ENCODE results near the gene HOXD3.
A peak's percentile ranks its signal among the peaks of the same experiment; 100 is the strongest.

Gene HOXD3

DNA sequence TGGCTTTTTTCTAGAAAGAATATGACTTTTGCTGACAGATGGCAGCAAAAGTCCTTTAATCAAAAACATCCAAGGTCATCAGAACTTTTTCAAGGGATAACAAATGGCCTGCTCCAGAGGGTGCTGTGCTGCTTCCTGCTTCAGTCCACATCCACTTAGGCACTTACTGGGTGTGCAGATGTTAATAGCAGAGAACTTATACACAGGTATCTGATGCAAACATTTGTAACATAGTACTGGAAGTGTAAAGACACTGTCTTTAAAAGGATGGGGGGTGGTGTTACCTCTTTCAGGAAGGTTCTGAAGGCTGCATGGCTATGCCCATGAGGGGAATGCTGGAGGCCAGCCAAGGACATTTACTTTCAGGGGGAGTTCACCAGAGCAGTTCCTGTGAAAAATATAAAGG, 22.1 kb upstream of the HOXD3 start:
- Histone ChIP-seq H3K27me3 (ENCODE audit: insufficient read depth, low read length, poor library complexity, severe bottlenecking) (no peaks in the 10 kb centered on the region), H3K9me3 (ENCODE audit: insufficient read depth, low read depth, low read length) (no peaks in the 10 kb centered on the region), H3K9ac (ENCODE audit: low read depth, low read length, poor library complexity, severe bottlenecking) (no peak overlapping the region), H3F3A (ENCODE audit: low read depth) (no peaks in the 10 kb centered on the region), H4K20me1 (ENCODE audit: insufficient read depth, low read length, poor library complexity, severe bottlenecking) (no peaks in the 10 kb centered on the region), H3K4me2 (ENCODE audit: low read depth, low read length, poor library complexity, severe bottlenecking) (no peak overlapping the region), H3K4me1 (ENCODE audit: insufficient read depth, low read length, poor library complexity, severe bottlenecking) (peaks cover 5% of the 10 kb centered on the region), H3K9me2 (replicated peaks; ENCODE audit: low read depth, low read length) (no peaks in the 10 kb centered on the region), H2AFZ (ENCODE audit: low read length) (no peak overlapping the region), H3K79me2 (ENCODE audit: insufficient read depth, low read length) (no peaks in the 10 kb centered on the region), H3K4me3 (ENCODE audit: low read length, poor library complexity, severe bottlenecking) (no peak overlapping the region), H3K36me3 (ENCODE audit: insufficient read depth, low read length) (no peaks in the 10 kb centered on the region)
- TF ChIP-seq EZH2phosphoT487 (IDR thresholded peaks at IDR 0.05; ENCODE audit: borderline replicate concordance) (no peak), CTCF (conservative IDR thresholded peaks at IDR 0.05; ENCODE audit: low read length) (peak; percentile 25; the same call in 1 of the 2 replicates)

- H3F3A ChIP-seq (ENCODE audit: low read depth), result no peaks in the 10 kb centered on the region
These were observed 20.5 kb upstream of the HOXD3 start for GRCh38 chr2:176136374-176137251.

DNA sequence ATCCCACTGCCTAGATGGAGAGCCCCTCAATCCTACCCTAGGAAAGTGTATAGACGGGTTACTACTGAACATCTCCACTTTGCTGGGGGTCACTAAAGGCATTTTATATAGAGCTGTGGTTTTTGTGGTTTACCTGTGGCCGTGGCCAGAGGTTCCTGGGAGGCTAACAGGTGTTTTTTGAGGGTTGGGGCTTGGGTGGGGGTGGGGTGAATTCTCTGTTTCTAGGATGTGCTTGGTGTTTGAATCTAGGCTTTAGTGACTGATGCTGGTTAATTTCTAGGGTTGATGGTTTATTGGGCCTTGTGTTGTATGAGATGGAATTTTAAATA, 19.9 kb upstream of the HOXD3 start:
- Histone ChIP-seq H3K36me3 (ENCODE audit: insufficient read depth, low read length) (no peaks in the 10 kb centered on the region), H3K4me1 (ENCODE audit: insufficient read depth, low read length, poor library complexity, severe bottlenecking) (peaks cover 12% of the 10 kb centered on the region), H3K4me2 (ENCODE audit: low read depth, low read length, poor library complexity, severe bottlenecking) (no peak overlapping the region), H2AFZ (ENCODE audit: low read length) (no peak overlapping the region), H3K4me3 (ENCODE audit: low read length, poor library complexity, severe bottlenecking) (no peak overlapping the region), H3K9me3 (ENCODE audit: insufficient read depth, low read depth, low read length) (no peaks in the 10 kb centered on the region), H3K79me2 (ENCODE audit: insufficient read depth, low read length) (no peaks in the 10 kb centered on the region), H3F3A (ENCODE audit: low read depth) (no peaks in the 10 kb centered on the region), H3K9ac (ENCODE audit: low read depth, low read length, poor library complexity, severe bottlenecking) (no peak overlapping the region), H3K9me2 (replicated peaks; ENCODE audit: low read depth, low read length) (no peaks in the 10 kb centered on the region), H4K20me1 (ENCODE audit: insufficient read depth, low read length, poor library complexity, severe bottlenecking) (no peaks in the 10 kb centered on the region), H3K27me3 (ENCODE audit: insufficient read depth, low read length, poor library complexity, severe bottlenecking) (no peaks in the 10 kb centered on the region)
- no peak for TF ChIP-seq EZH2phosphoT487 (IDR thresholded peaks at IDR 0.05; ENCODE audit: borderline replicate concordance)
- no peak for TF ChIP-seq CTCF (conservative IDR thresholded peaks at IDR 0.05; ENCODE audit: low read length)

More at GRCh38 chr2:176136374-176137251, 20.5 kb upstream of the HOXD3 start:
- H3K9ac ChIP-seq (ENCODE audit: low read depth, low read length, poor library complexity, severe bottlenecking), result no peak overlapping the region
- TF ChIP-seq CTCF (conservative IDR thresholded peaks at IDR 0.05; ENCODE audit: low read length), result no peak
- no peak for TF ChIP-seq EZH2phosphoT487 (IDR thresholded peaks at IDR 0.05; ENCODE audit: borderline replicate concordance)
- no peak overlapping the region for H3K4me3 ChIP-seq (ENCODE audit: low read length, poor library complexity, severe bottlenecking)
- no peaks in the 10 kb centered on the region for H3K36me3 ChIP-seq (ENCODE audit: insufficient read depth, low read length)
- H3K79me2 ChIP-seq (ENCODE audit: insufficient read depth, low read length), result no peaks in the 10 kb centered on the region
- peaks cover 12% of the 10 kb centered on the region for H3K4me1 ChIP-seq (ENCODE audit: insufficient read depth, low read length, poor library complexity, severe bottlenecking)
- H2AFZ ChIP-seq (ENCODE audit: low read length), result no peak overlapping the region
- H3K9me3 ChIP-seq (ENCODE audit: insufficient read depth, low read depth, low read length), result no peaks in the 10 kb centered on the region
- no peak overlapping the region for H3K4me2 ChIP-seq (ENCODE audit: low read depth, low read length, poor library complexity, severe bottlenecking)
- H3K9me2 ChIP-seq (replicated peaks; ENCODE audit: low read depth, low read length), result no peaks in the 10 kb centered on the region
- no peaks in the 10 kb centered on the region for H4K20me1 ChIP-seq (ENCODE audit: insufficient read depth, low read length, poor library complexity, severe bottlenecking)
- H3K27me3 ChIP-seq (ENCODE audit: insufficient read depth, low read length, poor library complexity, severe bottlenecking), result no peaks in the 10 kb centered on the region
